ENCODE measurements around the gene FAM107A. TPM values are rescaled to one million over a fixed set of nuclear protein-coding genes. Genes with fewer than 3 reads are reported as not detected.

The FAM107A gene
- total and polyA plus RNA-seq, 2 of the 13 experiments (the other 11 are each of a cell fraction or from before 2014, with no cell fraction given): not detected

GRCh38 chr3:58535531-58536500 lies 41.4 kb downstream of the FAM107A start (continued):
- TF ChIP-seq ZBTB10 (CRISPR knock-in tag; IDR thresholded peaks at IDR 0.05; ENCODE audit: borderline replicate concordance) (no peak), TRIM24 (CRISPR knock-in tag; IDR thresholded peaks at IDR 0.05) (peak; percentile 78), ZFP82 (CRISPR knock-in tag; IDR thresholded peaks at IDR 0.05; ENCODE audit: borderline replicate concordance) (no peak), ZBTB2 (CRISPR knock-in tag; IDR thresholded peaks at IDR 0.05; ENCODE audit: low read depth) (no peak), ZNF547 (CRISPR knock-in tag; IDR thresholded peaks at IDR 0.05) (no peak), TEAD3 (CRISPR knock-in tag; optimal IDR thresholded peaks at IDR 0.05; ENCODE audit: borderline replicate concordance) (peak; percentile 90), POLR2AphosphoS2 (IDR thresholded peaks at IDR 0.05; ENCODE audit: low read depth, low read length) (no peak), PBX2 (CRISPR knock-in tag; IDR thresholded peaks at IDR 0.05) (no peak), KAT7 (CRISPR knock-in tag; IDR thresholded peaks at IDR 0.05; ENCODE audit: borderline replicate concordance) (no peak; the same call in 1 of the 2 replicates), ZNF784 (CRISPR knock-in tag; IDR thresholded peaks at IDR 0.05; ENCODE audit: borderline replicate concordance) (no peak), RFX3 (CRISPR knock-in tag; IDR thresholded peaks at IDR 0.05) (no peak), NKX3-1 (CRISPR knock-in tag; IDR thresholded peaks at IDR 0.05) (no peak), ZNF740 (CRISPR knock-in tag; IDR thresholded peaks at IDR 0.05) (0 out of 2 replicates have a peak, but pooled peaks have one; percentile 36), HOXA3 (CRISPR knock-in tag; IDR thresholded peaks at IDR 0.05) (peak; percentile 70; the same call in 1 of the 2 replicates), ZSCAN29 (CRISPR knock-in tag; conservative IDR thresholded peaks at IDR 0.05) (0 out of 2 replicates have a peak, but pooled peaks have one; percentile 56), SKIL (CRISPR knock-in tag; IDR thresholded peaks at IDR 0.05; ENCODE audit: borderline replicate concordance) (no peak), ZNF816 (CRISPR knock-in tag; IDR thresholded peaks at IDR 0.05; ENCODE audit: borderline replicate concordance) (0 out of 2 replicates have a peak, but pooled peaks have one; percentile 5), ZBTB21 (CRISPR knock-in tag; IDR thresholded peaks at IDR 0.05) (no peak), HNF4G (IDR thresholded peaks at IDR 0.05; ENCODE audit: borderline replicate concordance, low read depth, low read length) (peak; percentile 96), HNF4G (CRISPR knock-in tag; IDR thresholded peaks at IDR 0.05; ENCODE audit: borderline replicate concordance, low read depth) (peak; percentile 95)

All from HepG2 (cell line).